ENCODE measurements around the gene THAP7.

- TF ChIP-seq CTCF (IDR thresholded peaks at IDR 0.05) (no peak), POLR2A (IDR thresholded peaks at IDR 0.05) (no peak)
These were observed 52.2 kb downstream of the THAP7 start for GRCh38 chr22:20949698-20950183.
